Stimulated activated CD4-positive, alpha-beta T cell treated with anti-CD3 and anti-CD28 coated beads, Interleukin-2, amount 100 ng/mL, for 4 hours (primary cell): ENCODE data around the gene ARHGAP6.

Experiments
- DNase-seq: peaks from one replicate; pipeline ENCODE4 v3.0.0-alpha.2; 2020; ENCODE audit warnings: low read depth

The ARHGAP6 gene

DNA sequence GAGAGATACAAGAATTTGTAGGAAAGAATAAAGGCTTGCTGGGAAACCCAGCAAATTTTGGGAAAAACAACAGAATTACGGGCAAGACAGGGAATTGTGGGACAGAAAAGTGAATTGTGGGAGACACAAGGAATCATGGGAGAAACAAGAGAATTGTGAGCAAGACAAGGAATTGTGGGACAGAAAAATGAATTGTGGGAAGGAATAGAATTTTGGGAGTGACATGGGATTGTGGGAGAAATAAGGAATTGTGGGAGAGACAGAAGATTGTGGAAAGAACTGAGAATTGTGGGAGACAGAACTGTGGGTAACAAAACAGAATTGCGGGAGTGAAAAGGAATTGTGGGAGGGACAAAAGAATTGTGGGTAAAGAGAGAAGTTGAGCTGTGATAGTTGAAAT, 555.8 kb downstream of the ARHGAP6 start:
- no peak for DNase-seq

- DNase-seq: no peak
Observed at GRCh38 chrX:11108253-11108941, 557.3 kb downstream of the ARHGAP6 start.

- DNase-seq: no peak
Observed at GRCh38 chrX:11105080-11105479, 560.6 kb downstream of the ARHGAP6 start.

DNA sequence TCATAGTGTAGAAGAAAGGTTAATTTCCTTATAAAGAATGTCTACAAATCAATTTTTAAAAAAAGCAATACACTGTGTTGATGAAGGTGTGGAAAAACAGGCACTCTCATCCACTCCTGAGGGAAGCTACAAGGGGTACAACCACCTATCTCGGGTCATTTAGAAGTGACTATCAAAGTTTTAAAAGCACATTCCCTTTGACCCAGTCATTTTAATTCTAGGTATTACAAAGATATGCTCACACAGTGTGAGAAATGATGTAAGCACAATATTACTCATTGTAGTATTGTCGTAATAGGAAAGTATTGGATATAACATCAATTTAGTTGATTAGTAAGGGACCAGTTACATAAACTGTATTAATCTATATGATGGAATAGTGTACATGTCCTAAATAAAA, 562.0 kb downstream of the ARHGAP6 start:
- no peak for DNase-seq

- no peak for DNase-seq
Observed at GRCh38 chrX:11103006-11103405, 562.7 kb downstream of the ARHGAP6 start.

- DNase-seq: no peak
Observed at GRCh38 chrX:11100281-11101035, 565.3 kb downstream of the ARHGAP6 start.

GRCh38 chrX:11099465-11099864, 566.3 kb downstream of the ARHGAP6 start:
- DNase-seq: no peak

- DNase-seq: no peak
Observed at GRCh38 chrX:11097933-11098332, 567.8 kb downstream of the ARHGAP6 start.

DNA sequence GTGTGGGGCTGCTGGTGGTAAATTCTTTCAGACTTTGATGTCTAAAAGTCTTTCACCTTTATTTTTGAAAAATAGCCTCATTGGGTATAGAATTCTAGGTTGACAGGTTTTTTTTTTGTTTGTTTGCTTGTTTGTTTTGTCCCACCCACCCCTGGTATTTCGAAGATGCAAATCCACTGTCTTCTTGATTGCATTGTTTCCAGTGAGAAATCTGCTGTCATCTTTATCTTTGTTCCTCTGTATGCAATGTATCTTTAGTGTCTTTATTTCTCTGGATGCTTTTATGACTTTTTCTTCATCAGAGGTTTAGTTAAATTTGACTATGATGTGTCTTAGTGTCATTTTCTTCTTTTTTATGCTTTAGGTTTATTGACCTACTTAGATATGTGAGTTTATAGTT, 575.9 kb downstream of the ARHGAP6 start:
- no peak for DNase-seq
